HG03280 (cell line): ENCODE measurements around the gene GMCL1.
"Not testable (repeated sequence)": the region's sequence is repeated elsewhere in the genome, so short reads cannot be mapped to it uniquely, and the experiment has no call there.

Experiments
- ATAC-seq: cut with Tn5 transposase; IDR thresholded peaks from one replicate; pipeline ENCODE4 v1.9.1; 2021; ENCODE audit warnings: mild to moderate bottlenecking, moderate library complexity; ENCODE audit not compliant: unreplicated experiment

The GMCL1 gene

GRCh38 chr2:69847068-69847828, 17.8 kb downstream of the GMCL1 start:
- no peak for ATAC-seq

- ATAC-seq, result no peak
Measured at GRCh38 chr2:69848186-69848790, 18.8 kb downstream of the GMCL1 start.

GRCh38 chr2:69858261-69858660, 28.8 kb downstream of the GMCL1 start:
- ATAC-seq, result no peak

GRCh38 chr2:69863298-69863697, 33.8 kb downstream of the GMCL1 start:
- no peak for ATAC-seq

DNA sequence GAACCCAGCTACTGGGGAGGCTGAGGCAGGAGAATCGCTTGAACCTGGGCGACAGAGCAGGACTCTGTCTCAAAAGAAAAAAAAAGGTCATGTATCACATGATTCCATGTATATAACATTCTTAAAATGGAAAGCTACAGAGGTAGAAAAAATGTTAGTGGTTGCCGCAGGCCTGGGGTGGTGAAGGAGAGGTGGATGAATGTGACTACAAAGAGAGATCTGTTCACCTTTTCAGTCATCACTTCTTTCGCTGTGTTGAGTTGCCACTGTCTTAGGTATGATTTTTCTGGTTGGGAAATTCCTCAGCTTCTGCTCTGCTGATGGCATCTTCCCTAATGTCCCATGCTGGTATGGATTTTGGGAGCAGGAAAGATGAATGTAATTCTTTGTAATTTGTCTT, 59.0 kb downstream of the GMCL1 start:
- no peak for ATAC-seq

DNA sequence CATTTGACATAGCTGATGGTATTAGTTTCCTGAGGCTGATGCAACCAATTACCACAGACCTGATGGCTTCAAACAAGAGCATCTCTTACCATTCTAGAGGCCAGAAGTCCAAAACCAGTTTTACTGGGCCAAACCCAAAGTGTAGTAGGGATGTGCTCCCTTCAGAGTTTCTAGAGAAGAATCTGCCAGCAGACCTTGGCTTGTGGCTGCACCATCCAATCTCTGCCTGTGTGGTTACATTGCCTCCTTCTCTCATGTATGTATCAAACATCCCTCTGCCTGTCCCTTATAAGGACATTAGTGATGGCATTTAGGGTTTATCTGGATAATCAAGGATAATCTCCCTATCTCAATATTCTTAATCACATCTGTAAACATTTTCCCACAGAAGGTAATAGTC, 59.8 kb downstream of the GMCL1 start:
- no peak for ATAC-seq

DNA sequence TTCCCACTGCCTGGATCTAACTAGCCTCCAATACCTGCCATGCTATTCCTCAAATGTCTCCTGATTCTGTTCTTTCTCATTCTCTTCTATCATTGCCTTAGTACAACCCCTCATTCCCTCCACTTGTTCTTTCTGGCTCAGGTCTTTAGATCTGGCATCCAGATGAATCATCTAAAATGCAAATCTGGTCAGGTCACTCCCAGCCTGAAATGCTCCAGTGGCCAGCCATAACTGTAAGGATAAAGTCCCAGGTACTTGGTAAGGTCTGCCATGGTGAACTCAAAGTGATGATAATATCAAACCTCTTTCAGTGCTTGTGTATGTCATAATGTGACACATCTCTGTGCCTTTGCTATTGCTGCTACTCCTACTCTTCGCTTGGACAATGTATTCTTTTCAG, 61.4 kb downstream of the GMCL1 start:
- ATAC-seq, result no peak

- ATAC-seq, result not testable (repeated sequence)
Measured at GRCh38 chr2:69892838-69893424, 63.5 kb downstream of the GMCL1 start.

GRCh38 chr2:69893684-69894551, 64.5 kb downstream of the GMCL1 start, which contains the start of gene SNRNP27:
Gene SNRNP27, plus strand, starts transcription at chr2:69893956. Its CDS starts 29 bp downstream, at chr2:69893985.
- peak; percentile 68 for ATAC-seq

DNA sequence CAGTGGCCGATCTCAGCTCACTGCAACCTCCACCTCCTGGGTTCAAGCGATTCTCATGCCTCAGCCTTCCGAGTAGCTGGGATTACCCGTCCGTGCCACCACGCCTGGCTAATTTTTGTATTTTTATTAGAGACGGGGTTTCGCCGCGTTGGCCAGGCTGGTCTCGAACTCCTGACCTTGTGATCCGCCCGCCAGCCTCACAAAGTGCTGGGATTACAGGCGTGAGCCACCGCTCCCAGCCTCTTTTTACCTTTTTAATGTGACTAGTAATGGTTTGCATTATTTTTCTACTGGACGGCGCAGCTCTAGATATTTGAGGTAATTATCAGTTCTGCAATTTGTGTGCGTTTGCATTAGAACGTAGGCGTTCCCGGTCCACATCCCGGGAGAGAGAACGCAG, 65.3 kb downstream of the GMCL1 start:
- not testable (repeated sequence) for ATAC-seq

- no peak for ATAC-seq
Measured at GRCh38 chr2:69902213-69902922, 72.9 kb downstream of the GMCL1 start.

- ATAC-seq, result no peak
Measured at GRCh38 chr2:69907216-69907615, 77.8 kb downstream of the GMCL1 start.

GRCh38 chr2:69911985-69912563, 82.6 kb downstream of the GMCL1 start:
- no peak for ATAC-seq

GRCh38 chr2:69914164-69914949, 84.9 kb downstream of the GMCL1 start:
- peak; percentile 85 for ATAC-seq

DNA sequence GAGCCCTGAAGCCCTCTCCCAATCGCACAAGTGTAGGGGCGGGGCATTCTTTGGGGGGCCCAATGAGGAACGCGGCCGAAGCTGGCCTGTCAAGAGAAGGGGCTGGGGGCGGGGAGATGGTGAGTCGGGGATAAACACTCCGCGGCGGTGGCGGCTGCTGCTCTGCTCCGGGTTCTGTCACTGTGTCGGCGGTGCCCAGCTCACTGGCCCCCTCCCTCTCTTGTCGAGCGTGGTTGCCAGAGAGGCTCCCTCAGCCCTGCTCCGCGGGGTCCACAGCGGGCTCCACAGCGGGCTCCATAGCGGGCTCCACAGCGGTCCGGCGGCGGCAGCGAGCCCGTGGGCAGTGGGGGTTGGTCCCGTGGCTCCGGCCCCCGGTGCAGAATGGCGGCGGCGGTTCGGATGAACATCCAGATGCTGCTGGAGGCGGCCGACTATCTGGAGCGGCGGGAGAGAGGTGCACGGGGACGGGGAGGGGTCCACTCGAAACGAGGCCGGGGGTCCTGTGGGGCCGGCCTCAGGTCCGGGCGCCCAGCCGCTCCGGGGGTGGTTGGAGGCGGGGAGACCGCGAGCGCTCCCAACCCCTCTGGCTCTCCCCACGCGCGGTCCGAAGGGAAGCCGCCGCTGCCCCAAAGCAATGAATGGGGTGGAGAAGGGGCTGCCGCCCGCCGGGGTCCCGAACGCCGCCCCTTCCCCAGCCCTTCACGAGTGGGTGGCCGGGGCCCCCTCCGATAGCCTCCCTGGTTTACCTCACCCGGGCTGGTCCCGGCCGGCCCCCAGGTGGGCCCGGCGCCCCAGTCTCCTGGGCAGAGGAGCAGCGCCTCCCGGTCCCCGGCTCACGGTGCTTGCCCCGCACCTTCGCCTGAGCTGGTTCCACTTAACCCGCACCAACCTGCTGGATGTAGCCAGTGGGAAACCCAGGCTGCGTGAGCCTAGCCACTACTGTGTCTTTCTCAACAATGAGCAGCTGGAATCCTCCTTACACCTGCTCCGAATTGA, 85.8 kb downstream of the GMCL1 start, which contains the start of gene MXD1:
Gene MXD1, plus strand, starts transcription at position 160 of the 996 bp plus-strand sequence. Its CDS starts 222 bp downstream, at position 382.
- no peak for ATAC-seq

DNA sequence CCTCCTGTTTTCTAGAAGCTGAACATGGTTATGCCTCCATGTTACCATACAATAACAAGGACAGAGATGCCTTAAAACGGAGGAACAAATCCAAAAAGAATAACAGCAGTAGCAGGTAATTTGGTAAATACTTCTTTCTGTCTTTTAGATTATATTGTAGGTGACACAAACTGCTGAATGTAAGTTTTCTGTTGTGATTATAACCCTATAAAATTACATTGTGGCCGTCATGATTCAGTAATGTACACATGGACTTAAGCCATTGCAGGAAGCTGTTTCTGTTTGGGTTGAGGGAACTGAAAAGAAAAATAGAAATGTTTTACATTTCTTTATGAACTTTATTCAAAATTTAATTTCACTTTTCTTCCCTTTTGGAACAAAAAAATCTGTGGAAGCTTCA, 86.6 kb downstream of the GMCL1 start:
- ATAC-seq, result no peak

DNA sequence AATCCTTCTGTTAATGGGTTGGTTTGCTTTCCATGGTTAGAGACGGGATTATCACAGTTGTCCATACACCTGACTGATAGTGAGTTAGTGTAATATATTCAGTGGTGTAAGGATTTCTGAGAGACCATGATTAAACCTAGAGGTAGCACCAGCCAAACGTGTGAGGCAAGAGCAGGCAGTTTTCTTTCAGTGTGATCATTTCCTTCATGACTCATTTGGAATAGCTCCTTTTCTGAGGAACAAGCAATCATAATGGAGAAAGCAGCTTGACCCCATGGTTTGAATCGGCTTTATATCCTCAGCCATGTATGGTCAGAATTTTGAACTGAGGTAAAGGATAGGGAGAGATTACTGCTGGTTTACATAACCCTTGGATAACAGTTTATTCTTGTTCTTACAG, 88.4 kb downstream of the GMCL1 start:
- no peak for ATAC-seq

DNA sequence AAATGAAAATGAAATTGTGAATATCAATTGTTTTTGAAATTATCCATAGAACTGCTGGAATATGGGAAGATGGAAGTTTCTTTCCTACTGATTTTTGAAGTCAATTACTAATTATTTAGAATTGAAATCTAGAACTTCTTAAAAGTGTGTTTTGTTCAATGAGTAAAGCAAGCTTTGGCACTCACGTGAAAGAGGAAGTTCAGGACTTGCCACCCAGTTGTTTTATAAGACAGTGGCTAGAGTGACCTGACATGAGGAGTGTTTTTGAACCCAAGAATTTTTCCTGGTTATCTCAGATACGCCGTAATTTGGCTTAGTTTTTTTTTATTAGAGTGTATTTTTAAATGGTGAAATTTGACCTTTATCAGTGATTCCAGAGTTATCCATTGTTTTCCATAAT, 88.9 kb downstream of the GMCL1 start:
- ATAC-seq, result no peak
